ENCODE measurements around the gene SORL1-AS1.

- TF ChIP-seq CTCF (IDR thresholded peaks at IDR 0.05 in 8 of 11, conservative IDR thresholded peaks at IDR 0.05 in 3 of 11) (no peak), POLR2A (IDR thresholded peaks at IDR 0.05) (no peak), POLR2AphosphoS5 (IDR thresholded peaks at IDR 0.05) (no peak)
Observed at GRCh38 chr11:121487191-121487590, 34.4 kb upstream of the SORL1-AS1 start.
